Activated B cell treated with CpG ODN at 0.5 μM for 24 hours (primary cell): Measurements from ENCODE around the gene UBE2G2. TPM values are rescaled to one million over a fixed set of nuclear protein-coding genes. Genes with fewer than 3 reads are reported as not detected.

ENCODE experiments used
- ATAC-seq: fragments of 200-7000 bp; cut with Tn5 transposase; one replicate; pipeline ENCODE4 v1.10.0; 2021; ENCODE audit warnings: low read depth, mild to moderate bottlenecking, moderate library complexity
- CTCF ChIA-PET: fragments of 350-600 bp; sonication (Branson Sonifier 250); formaldehyde crosslinking; loops from one replicate; lab custom pipeline; 2021; ENCODE audit warnings: antibody characterized with exemption; lab: Charles Lee
- POLR2A ChIA-PET: fragments of 350-600 bp; sonication (Branson Sonifier 250); formaldehyde crosslinking; loops from one replicate; lab custom pipeline; 2021; ENCODE audit warnings: antibody characterized with exemption; lab: Charles Lee
- DNase-seq: peaks from one replicate; pipeline ENCODE4 v3.0.0; 2022
- H3K27ac Mint-ChIP-seq: one replicate; pipeline ENCODE4 v1.8.0; 2020; ENCODE audit warnings: mixed read lengths
- H3K27me3 Mint-ChIP-seq: one replicate; pipeline ENCODE4 v1.8.0; 2021; ENCODE audit warnings: mixed read lengths
- H3K36me3 Mint-ChIP-seq: one replicate; pipeline ENCODE4 v1.8.0; 2021; ENCODE audit warnings: low read depth, mixed read lengths
- H3K4me1 Mint-ChIP-seq: one replicate; pipeline ENCODE4 v1.8.0; 2021; ENCODE audit warnings: mixed read lengths
- H3K4me3 Mint-ChIP-seq: one replicate; pipeline ENCODE4 v1.8.0; 2020; ENCODE audit warnings: mild to moderate bottlenecking, mixed read lengths
- H3K9me3 Mint-ChIP-seq: one replicate; pipeline ENCODE4 v1.8.0; 2020; ENCODE audit warnings: mixed read lengths
- CTCF ChIP-seq: fragments of 200-600 bp; IDR thresholded peaks from one replicate; pipeline ENCODE4 v1.8.0; 2022; ENCODE audit warnings: antibody characterized with exemption, mild to moderate bottlenecking
- intact Hi-C: fragments of 100-400 bp; cut with micrococcal nuclease; formaldehyde crosslinking; loops from one replicate; pipeline ENCODE4 v1.15.1; 2024
- total RNA-seq: library from RNA; stranded (reverse); gene quantifications from 2 replicates; pipeline ENCODE4 v1.2.3, GENCODE V29; 2022

UBE2G2 gene
- total RNA-seq, 1 donor from 2014 or later = 108 TPM

- Mint-ChIP-seq H3K36me3 (no peaks in the 10 kb centered on the region), H3K27me3 (peaks cover 2% of the 10 kb centered on the region), H3K27ac (no peak overlapping the region), H3K4me1 (no peaks in the 10 kb centered on the region), H3K4me3 (no peak overlapping the region), H3K9me3 (peaks cover 3% of the 10 kb centered on the region)
- POLR2A ChIA-PET = no interaction called here
- intact Hi-C loops = no loop called here
- CTCF ChIA-PET = no interaction called here
- DNase-seq = no peak
- ATAC-seq = no peak
- TF ChIP-seq CTCF = no peak
Measured at GRCh38 chr21:44739316-44739715, 62.3 kb downstream of the UBE2G2 start.

- ChIA-PET CTCF (no interaction called here), POLR2A (no interaction called here)
- Mint-ChIP-seq H3K27ac (no peak overlapping the region), H3K36me3 (no peaks in the 10 kb centered on the region), H3K4me1 (no peaks in the 10 kb centered on the region), H3K27me3 (peaks cover 2% of the 10 kb centered on the region), H3K9me3 (peaks cover 3% of the 10 kb centered on the region), H3K4me3 (no peak overlapping the region)
- intact Hi-C loops = no loop called here
- no peak for TF ChIP-seq CTCF
- no peak for DNase-seq
- ATAC-seq = no peak
Measured at GRCh38 chr21:44738621-44739020, 63.0 kb downstream of the UBE2G2 start.

- ChIA-PET POLR2A (no interaction called here), CTCF (no interaction called here)
- no peaks in the 10 kb centered on the region for H3K36me3 Mint-ChIP-seq
- H3K27me3 Mint-ChIP-seq = peaks cover 2% of the 10 kb centered on the region
- no peaks in the 10 kb centered on the region for H3K4me1 Mint-ChIP-seq
- H3K9me3 Mint-ChIP-seq = peaks cover 3% of the 10 kb centered on the region
- H3K27ac Mint-ChIP-seq = no peak overlapping the region
- ATAC-seq = no peak
- DNase-seq = no peak
- intact Hi-C loops = no loop called here
- no peak overlapping the region for H3K4me3 Mint-ChIP-seq
- TF ChIP-seq CTCF = no peak
Measured at GRCh38 chr21:44737706-44738354, 63.8 kb downstream of the UBE2G2 start.

- Mint-ChIP-seq H3K9me3 (peaks cover 3% of the 10 kb centered on the region), H3K27me3 (peaks cover 6% of the 10 kb centered on the region), H3K4me3 (no peak overlapping the region), H3K36me3 (no peaks in the 10 kb centered on the region), H3K4me1 (no peaks in the 10 kb centered on the region), H3K27ac (no peak overlapping the region)
- ChIA-PET POLR2A (interaction anchor here (0.6 kb wide), 1 partner anchor 216 kb away, joined by 4 read pairs; no protein-coding TSS in a partner anchor), CTCF (no interaction called here)
- intact Hi-C loops = no loop called here
- no peak for ATAC-seq
- DNase-seq = no peak
- TF ChIP-seq CTCF = no peak
Measured at GRCh38 chr21:44736291-44737004, 65.2 kb downstream of the UBE2G2 start.

- POLR2A ChIA-PET = no interaction called here
- H3K9me3 Mint-ChIP-seq = peaks cover 3% of the 10 kb centered on the region
- no peak for ATAC-seq
- no peaks in the 10 kb centered on the region for H3K4me1 Mint-ChIP-seq
- TF ChIP-seq CTCF = no peak
- intact Hi-C loops = no loop called here
- no peaks in the 10 kb centered on the region for H3K36me3 Mint-ChIP-seq
- no peak overlapping the region for H3K27ac Mint-ChIP-seq
- CTCF ChIA-PET = no interaction called here
- H3K27me3 Mint-ChIP-seq = peaks cover 6% of the 10 kb centered on the region
- no peak for DNase-seq
- H3K4me3 Mint-ChIP-seq = no peak overlapping the region
Measured at GRCh38 chr21:44735821-44736220, 65.8 kb downstream of the UBE2G2 start.
